Keratinocyte (primary cell): ENCODE measurements around the gene NBEAL2. TPM values are rescaled to one million over a fixed set of nuclear protein-coding genes. Genes with fewer than 3 reads are reported as not detected.

Experiments used
- DNase-seq: peaks from one replicate; pipeline ENCODE4 v3.0.0-alpha.2; 2011; ENCODE audit warnings: low read depth, missing footprints, low spot score
- FAIRE-seq: peaks from 2 replicates; lab custom pipeline; 2011; peaks lifted over from hg19 to GRCh38; lab: Jason Lieb, UNC
- H2AFZ ChIP-seq: 2 replicates; pipeline ENCODE4 v1.6.0; 2012; ENCODE audit warnings: low read length, control low read depth, inconsistent platforms; ENCODE audit not compliant: control insufficient read depth
- H3K27ac ChIP-seq: 2 replicates; pipeline ENCODE4 v1.5.1; 2011; ENCODE audit warnings: low read length; ENCODE audit not compliant: control insufficient read depth, insufficient read depth
- H3K27me3 ChIP-seq: 3 replicates; pipeline ENCODE4 v1.6.0; 2011; ENCODE audit warnings: low read length; ENCODE audit not compliant: control insufficient read depth, insufficient read depth; ENCODE audit errors: extremely low read depth
- H3K36me3 ChIP-seq, 2 experiments: 2 replicates in 1 of 2; 3 replicates in 1 of 2; pipeline ENCODE4 v1.5.1; 2011; ENCODE audit warnings: low read length in 2 of 2, mild to moderate bottlenecking in 1 of 2; ENCODE audit not compliant: control insufficient read depth in 2 of 2, insufficient read depth in 2 of 2; ENCODE audit errors: extremely low read depth in 1 of 2
- H3K4me1 ChIP-seq: 3 replicates; pipeline ENCODE4 v1.5.1; 2011; ENCODE audit warnings: low read length; ENCODE audit not compliant: control insufficient read depth, insufficient read depth; ENCODE audit errors: extremely low read depth
- H3K4me2 ChIP-seq: 3 replicates; pipeline ENCODE4 v1.6.0; 2011; ENCODE audit warnings: low read depth, low read length; ENCODE audit not compliant: control insufficient read depth, insufficient read depth; ENCODE audit errors: extremely low read depth
- H3K4me3 ChIP-seq, 3 experiments: fragments of 200-600 bp in 1 of 3; sonication (generic) in 1 of 3; 2 replicates in 2 of 3; 3 replicates in 1 of 3; pipeline ENCODE4 v1.5.1; 2011 to 2016; ENCODE audit warnings: low read length in 3 of 3, mild to moderate bottlenecking in 3 of 3, control low read depth in 2 of 3, inconsistent platforms in 1 of 3, low read depth in 1 of 3, mixed read lengths in 1 of 3, mixed run types in 1 of 3, moderate library complexity in 1 of 3; ENCODE audit not compliant: control insufficient read depth in 2 of 3, insufficient read depth in 2 of 3; ENCODE audit errors: extremely low read depth in 1 of 3
- H3K79me2 ChIP-seq: 2 replicates; pipeline ENCODE4 v1.6.0; 2012; ENCODE audit warnings: low read length; ENCODE audit not compliant: control insufficient read depth, insufficient read depth
- H3K9ac ChIP-seq: 3 replicates; pipeline ENCODE4 v1.6.0; 2011; ENCODE audit warnings: low read length; ENCODE audit not compliant: control insufficient read depth, insufficient read depth; ENCODE audit errors: extremely low read depth
- H3K9me1 ChIP-seq: 3 replicates; pipeline ENCODE4 v1.6.0; 2011; ENCODE audit warnings: low read length; ENCODE audit not compliant: control insufficient read depth, insufficient read depth; ENCODE audit errors: extremely low read depth
- H3K9me3 ChIP-seq: 2 replicates; pipeline ENCODE4 v1.5.1; 2012; ENCODE audit warnings: low read depth, low read length; ENCODE audit not compliant: control insufficient read depth
- H4K20me1 ChIP-seq: 3 replicates; pipeline ENCODE4 v1.6.0; 2011; ENCODE audit warnings: low read length; ENCODE audit not compliant: control insufficient read depth, insufficient read depth; ENCODE audit errors: extremely low read depth
- CTCF ChIP-seq, 3 experiments: IDR thresholded peaks in 1 of 3; conservative IDR thresholded peaks in 1 of 3; optimal IDR thresholded peaks in 1 of 3; 2 replicates in 2 of 3; 3 replicates in 1 of 3; pipeline versions ENCODE3 to v1.5.1; 2011; ENCODE audit warnings: low read length in 3 of 3, mild to moderate bottlenecking in 3 of 3, moderate library complexity in 2 of 3, control low read depth in 1 of 3, inconsistent platforms in 1 of 3; ENCODE audit not compliant: insufficient read depth in 2 of 3; ENCODE audit errors: extremely low read depth in 1 of 3
- EZH2 ChIP-seq: IDR thresholded peaks from one replicate; pipeline ENCODE4 v1.6.1; 2012; ENCODE audit warnings: inconsistent platforms, mild to moderate bottlenecking, low read length, moderate library complexity
- dilution Hi-C: fragments of 300-500 bp; cut with MboI; formaldehyde crosslinking; loops from one replicate; pipeline ENCODE4 v1.7.0; 2020; ENCODE audit warnings: low sequenced_read_pairs; ENCODE audit not compliant: extremely low pct_ligation_motif_present
- polyA plus RNA-seq, 5 experiments: library from polyadenylated mRNA; depleted of rRNA in 3 of 5; stranded (reverse) in 3 of 5; stranded (forward) in 1 of 5; unstranded in 1 of 5; fragments of >200 nt; gene quantifications; 1 replicate in 1 of 5; 2 replicates in 3 of 5; 3 replicates in 1 of 5; pipeline versions ENCODE4 v1.2.1 to v1.2.3, GENCODE V29; 2011 to 2012; ENCODE audit warnings: missing spikeins in 2 of 5, low read depth in 1 of 5, low replicate concordance in 1 of 5

NBEAL2 gene
- polyA plus RNA-seq, 1 donor (not counting 4 experiments of a cell fraction or from before 2014, with no cell fraction given), result 22.8 TPM

DNA sequence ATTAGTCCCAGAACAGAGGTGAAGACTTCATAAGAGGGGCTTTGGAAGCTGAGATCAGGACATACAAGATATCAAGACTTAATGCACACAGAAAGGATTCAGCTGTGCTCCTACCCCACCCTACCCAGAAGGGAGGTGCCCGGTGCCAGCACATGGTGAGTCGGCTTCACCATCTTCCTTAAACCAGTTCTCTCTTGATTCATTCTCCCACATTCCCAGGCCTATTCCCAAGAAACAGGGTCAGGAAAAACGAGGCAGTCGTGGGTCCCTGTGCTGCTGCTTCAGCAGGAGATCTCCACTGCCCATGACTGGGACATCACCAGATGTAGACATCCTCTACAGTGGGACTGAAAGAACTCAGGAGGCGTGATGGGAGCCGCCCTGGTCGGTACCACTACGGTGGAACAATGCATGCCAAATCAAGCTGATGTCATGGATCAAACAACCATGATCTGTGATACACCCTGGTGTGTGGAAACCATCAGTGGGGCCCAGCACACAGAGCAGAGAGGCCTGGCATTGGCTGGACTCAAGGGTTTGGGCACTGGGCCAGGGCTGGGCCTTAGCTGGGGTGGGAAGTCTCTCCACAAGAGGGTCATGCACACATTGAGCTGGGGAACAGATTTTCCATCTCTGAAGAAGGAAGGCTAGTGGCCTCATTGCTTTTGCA, 44.8 kb upstream of the NBEAL2 start:
- peak overlapping the region; percentile 84 for H3K9ac ChIP-seq
- H3K9me3 ChIP-seq, result no peaks in the 10 kb centered on the region
- H3K79me2 ChIP-seq, result peaks cover 61% of the 10 kb centered on the region
- peak overlapping the region; percentile 86 for H3K4me2 ChIP-seq
- H3K4me1 ChIP-seq, result peaks cover 53% of the 10 kb centered on the region
- FAIRE-seq (peak; percentile 97), DNase-seq (peak; percentile 61)
- H4K20me1 ChIP-seq, result no peaks in the 10 kb centered on the region
- dilution Hi-C loops, result no loop called here
- H3K27me3 ChIP-seq, result no peaks in the 10 kb centered on the region
- peak overlapping the region; percentile 97 for H3K27ac ChIP-seq
- no peak for TF ChIP-seq CTCF (optimal IDR thresholded peaks at IDR 0.05 in 1 of 3, IDR thresholded peaks at IDR 0.05 in 1 of 3, conservative IDR thresholded peaks at IDR 0.05 in 1 of 3; ENCODE audit: extremely low read depth in 1 of 3, insufficient read depth in 2 of 3, low read length in 3 of 3)
- TF ChIP-seq EZH2, result no peak
- no peak overlapping the region for H2AFZ ChIP-seq
- H3K4me3 ChIP-seq, result peak overlapping the region in 2 of 3 experiments; percentile 30 to 43
- H3K36me3 ChIP-seq, result peaks cover 13 to 39% of the 10 kb centered on the region in 2 experiments
- H3K9me1 ChIP-seq, result peaks cover 9% of the 10 kb centered on the region

DNA sequence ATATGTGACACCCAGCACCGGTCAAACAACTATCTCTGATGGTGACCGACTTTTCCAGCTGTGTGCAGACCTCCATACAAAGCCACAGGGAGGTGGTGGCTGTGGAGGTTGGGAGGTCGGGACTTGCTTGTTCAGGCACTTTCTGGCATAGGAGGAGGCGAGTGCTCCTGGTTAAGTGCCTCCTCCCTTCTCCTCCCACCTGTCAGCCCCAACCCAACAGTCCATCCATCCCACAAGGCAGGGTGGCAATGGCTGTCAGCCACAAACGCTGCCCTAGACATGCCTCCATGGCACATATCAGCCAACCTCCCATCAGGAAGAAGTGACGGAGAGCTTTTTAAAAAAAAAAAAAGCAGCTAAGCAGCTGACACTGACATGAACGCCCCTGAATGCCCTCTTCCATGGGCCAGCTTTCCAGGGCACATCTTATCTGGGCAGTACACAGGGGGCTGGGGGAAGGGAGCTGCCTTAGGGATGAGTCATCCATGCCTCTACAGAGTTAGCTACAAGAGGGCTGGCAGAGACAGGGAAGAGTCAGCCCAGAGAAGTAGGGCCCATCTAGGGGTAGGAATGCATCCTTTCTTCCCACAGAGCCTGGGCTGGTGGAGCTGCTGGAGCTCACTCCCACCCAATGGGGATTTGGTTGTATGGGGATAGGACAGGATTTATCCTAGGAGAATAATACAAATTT, 44.2 kb upstream of the NBEAL2 start:
- Histone ChIP-seq H3K9me1 (peaks cover 9% of the 10 kb centered on the region), H2AFZ (no peak overlapping the region), H3K27me3 (no peaks in the 10 kb centered on the region), H3K9ac (peak overlapping the region; percentile 84), H3K4me3 (peak overlapping the region in 1 of 3 experiments; percentile 39), H4K20me1 (no peaks in the 10 kb centered on the region), H3K4me2 (peak overlapping the region; percentile 86), H3K27ac (peak overlapping the region; percentile 97), H3K9me3 (no peaks in the 10 kb centered on the region), H3K4me1 (peaks cover 53% of the 10 kb centered on the region), H3K79me2 (peaks cover 62% of the 10 kb centered on the region), H3K36me3 (peaks cover 16 to 46% of the 10 kb centered on the region in 2 experiments)
- dilution Hi-C loops, result no loop called here
- peak; percentile 93 for DNase-seq
- TF ChIP-seq CTCF (optimal IDR thresholded peaks at IDR 0.05 in 1 of 3, IDR thresholded peaks at IDR 0.05 in 1 of 3, conservative IDR thresholded peaks at IDR 0.05 in 1 of 3; ENCODE audit: extremely low read depth in 1 of 3, insufficient read depth in 2 of 3, low read length in 3 of 3) (peak in 2 of 3 experiments; percentile 88 to 93), EZH2 (no peak)
- peak; percentile 86 for FAIRE-seq
